ENCODE results near the gene NTMT1.

GRCh38 chr9:129619787-129620668 is 5.9 kb upstream of the NTMT1 start:
- TF ChIP-seq CTCF (IDR thresholded peaks at IDR 0.05) (no peak), POLR2A (IDR thresholded peaks at IDR 0.05) (no peak)

Measured in adrenal gland (tissue), 5 donors.